BE2C (cell line): ENCODE data around the gene UBE2G2.

ENCODE experiments used
- DNase-seq: peaks from one replicate; pipeline ENCODE4 v3.0.0-alpha.2; 2020
- H3K27me3 ChIP-seq: fragments of 250-450 bp; sonication (Bioruptor Pico); 2 replicates; pipeline ENCODE4 v1.5.1; 2020; ENCODE audit warnings: mild to moderate bottlenecking
- H3K36me3 ChIP-seq: fragments of 250-450 bp; sonication (Bioruptor Pico); 2 replicates; pipeline ENCODE4 v1.5.1; 2020; ENCODE audit warnings: mild to moderate bottlenecking
- H3K4me1 ChIP-seq: fragments of 250-450 bp; sonication (Bioruptor Pico); 2 replicates; pipeline ENCODE4 v1.5.1; 2020
- H3K4me3 ChIP-seq: 2 replicates; pipeline ENCODE4 v1.5.1; 2011; ENCODE audit warnings: low read depth, low read length
- H3K9me3 ChIP-seq: fragments of 250-450 bp; sonication (Bioruptor Pico); 2 replicates; pipeline ENCODE4 v1.5.1; 2020
- TF ChIP-seq, protein P1 (sequence below): IDR thresholded peaks from 2 replicates; pipeline ENCODE4 v1.5.1; 2012; ENCODE audit warnings: mild to moderate bottlenecking, low read depth, low read length

Gene UBE2G2

DNA sequence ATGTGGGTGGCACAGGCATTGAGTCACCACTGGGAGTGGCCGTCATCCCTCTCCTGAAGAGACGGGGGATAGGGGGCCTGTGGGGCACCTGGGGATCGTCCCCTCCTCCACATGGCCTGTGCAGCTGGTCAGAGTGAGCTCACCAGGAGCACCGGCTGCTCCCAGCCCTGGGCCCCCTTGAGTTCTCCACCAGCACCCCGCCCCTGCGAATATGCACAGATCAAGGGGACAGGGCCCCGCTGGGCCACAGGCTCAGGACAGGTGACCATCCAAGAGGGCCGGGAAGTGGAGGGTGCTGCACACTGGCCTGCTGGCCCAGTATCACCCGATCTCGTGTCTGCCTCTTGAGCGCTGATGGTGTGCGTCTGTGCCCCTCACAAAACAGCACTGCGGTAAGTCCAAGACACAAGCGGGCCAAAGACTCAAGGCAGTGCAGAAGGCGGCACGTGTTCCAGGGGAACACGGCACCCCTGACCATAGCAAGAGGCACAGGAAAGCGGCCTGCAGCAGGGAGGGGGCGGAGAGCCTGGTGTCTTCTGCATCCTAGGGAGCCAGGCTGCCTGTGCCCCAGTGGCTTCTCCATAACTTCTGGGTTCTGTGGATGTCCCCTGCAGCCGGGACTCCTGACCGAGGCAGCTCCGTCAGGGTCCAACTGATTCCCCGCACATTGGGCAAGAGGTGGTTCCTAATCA lies 72.1 kb downstream of the UBE2G2 start:
- Histone ChIP-seq H3K4me3 (no peak overlapping the region), H3K4me1 (no peaks in the 10 kb centered on the region), H3K36me3 (no peaks in the 10 kb centered on the region), H3K9me3 (no peaks in the 10 kb centered on the region), H3K27me3 (peaks cover 59% of the 10 kb centered on the region)
- TF ChIP-seq, protein P1, sequence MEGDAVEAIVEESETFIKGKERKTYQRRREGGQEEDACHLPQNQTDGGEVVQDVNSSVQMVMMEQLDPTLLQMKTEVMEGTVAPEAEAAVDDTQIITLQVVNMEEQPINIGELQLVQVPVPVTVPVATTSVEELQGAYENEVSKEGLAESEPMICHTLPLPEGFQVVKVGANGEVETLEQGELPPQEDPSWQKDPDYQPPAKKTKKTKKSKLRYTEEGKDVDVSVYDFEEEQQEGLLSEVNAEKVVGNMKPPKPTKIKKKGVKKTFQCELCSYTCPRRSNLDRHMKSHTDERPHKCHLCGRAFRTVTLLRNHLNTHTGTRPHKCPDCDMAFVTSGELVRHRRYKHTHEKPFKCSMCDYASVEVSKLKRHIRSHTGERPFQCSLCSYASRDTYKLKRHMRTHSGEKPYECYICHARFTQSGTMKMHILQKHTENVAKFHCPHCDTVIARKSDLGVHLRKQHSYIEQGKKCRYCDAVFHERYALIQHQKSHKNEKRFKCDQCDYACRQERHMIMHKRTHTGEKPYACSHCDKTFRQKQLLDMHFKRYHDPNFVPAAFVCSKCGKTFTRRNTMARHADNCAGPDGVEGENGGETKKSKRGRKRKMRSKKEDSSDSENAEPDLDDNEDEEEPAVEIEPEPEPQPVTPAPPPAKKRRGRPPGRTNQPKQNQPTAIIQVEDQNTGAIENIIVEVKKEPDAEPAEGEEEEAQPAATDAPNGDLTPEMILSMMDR = no peak
- DNase-seq = no peak

DNA sequence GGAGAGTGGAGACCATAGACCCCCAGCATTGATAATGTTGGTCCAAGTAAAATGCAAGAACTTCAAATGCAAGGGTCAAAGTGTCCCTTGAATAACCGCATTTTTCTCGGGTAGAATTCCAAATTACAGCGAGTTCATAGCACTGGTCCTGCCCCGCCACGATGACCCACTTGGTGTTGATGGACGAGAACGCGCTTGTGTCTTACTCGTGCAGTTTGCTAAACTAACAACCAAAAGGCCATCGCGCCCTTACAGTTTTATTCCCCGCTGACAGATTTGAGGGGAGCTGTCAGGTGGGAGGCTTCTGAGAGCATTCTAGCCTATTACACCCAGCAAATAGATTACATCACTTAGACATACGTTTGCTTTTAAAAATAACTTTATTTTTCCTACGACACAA lies 72.9 kb downstream of the UBE2G2 start:
- Histone ChIP-seq H3K4me1 (no peaks in the 10 kb centered on the region), H3K4me3 (no peak overlapping the region), H3K36me3 (no peaks in the 10 kb centered on the region), H3K27me3 (peaks cover 66% of the 10 kb centered on the region), H3K9me3 (no peaks in the 10 kb centered on the region)
- DNase-seq = no peak
- TF ChIP-seq, protein P1 = no peak

DNA sequence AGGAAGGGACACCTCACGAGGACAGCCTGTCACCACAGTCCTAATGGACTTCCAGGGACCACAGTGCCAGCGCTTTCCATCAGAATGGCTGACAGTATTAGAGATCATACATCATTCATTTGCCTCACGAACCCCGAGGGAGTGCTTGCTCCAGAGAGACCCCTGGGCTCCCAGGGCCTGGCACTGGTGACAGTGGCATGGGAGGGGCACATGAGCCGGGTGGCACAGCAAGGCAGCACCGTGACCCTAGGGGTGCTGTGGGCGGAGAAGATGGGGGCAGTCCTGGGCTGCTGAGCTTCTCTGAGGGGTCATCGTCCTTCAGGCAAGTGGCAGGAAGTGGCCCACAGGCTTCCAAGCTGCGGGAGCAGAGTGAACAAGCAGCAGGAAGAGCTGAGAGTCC lies 73.9 kb downstream of the UBE2G2 start:
- Histone ChIP-seq H3K27me3 (peaks cover 76% of the 10 kb centered on the region), H3K4me1 (no peaks in the 10 kb centered on the region), H3K36me3 (no peaks in the 10 kb centered on the region), H3K4me3 (no peak overlapping the region), H3K9me3 (no peaks in the 10 kb centered on the region)
- no peak for DNase-seq
- TF ChIP-seq, protein P1 = no peak

DNA sequence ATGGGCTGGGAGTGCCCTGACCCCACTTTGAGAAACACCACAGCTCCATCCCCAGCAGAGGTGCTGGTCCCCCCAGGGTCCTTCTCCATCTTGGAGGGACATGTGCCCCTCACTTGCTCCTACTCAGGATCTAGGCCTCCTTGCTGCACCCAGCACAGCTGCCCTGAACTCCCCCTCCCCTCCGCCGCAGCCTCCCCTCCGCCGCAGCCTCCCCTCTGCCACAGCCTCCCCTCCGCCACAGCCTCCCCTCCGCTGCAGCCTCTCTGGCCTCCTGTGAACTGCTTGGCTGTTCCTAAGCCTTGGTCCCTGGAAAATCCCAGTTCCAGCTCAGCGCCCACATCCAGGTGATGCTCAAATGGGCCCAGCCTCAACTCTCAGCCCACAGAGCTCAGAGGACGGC lies 74.3 kb downstream of the UBE2G2 start:
- H3K27me3 ChIP-seq = peaks cover 78% of the 10 kb centered on the region
- no peak for DNase-seq
- H3K4me3 ChIP-seq = no peak overlapping the region
- H3K9me3 ChIP-seq = no peaks in the 10 kb centered on the region
- no peaks in the 10 kb centered on the region for H3K4me1 ChIP-seq
- TF ChIP-seq, protein P1 = no peak
- H3K36me3 ChIP-seq = no peaks in the 10 kb centered on the region

DNA sequence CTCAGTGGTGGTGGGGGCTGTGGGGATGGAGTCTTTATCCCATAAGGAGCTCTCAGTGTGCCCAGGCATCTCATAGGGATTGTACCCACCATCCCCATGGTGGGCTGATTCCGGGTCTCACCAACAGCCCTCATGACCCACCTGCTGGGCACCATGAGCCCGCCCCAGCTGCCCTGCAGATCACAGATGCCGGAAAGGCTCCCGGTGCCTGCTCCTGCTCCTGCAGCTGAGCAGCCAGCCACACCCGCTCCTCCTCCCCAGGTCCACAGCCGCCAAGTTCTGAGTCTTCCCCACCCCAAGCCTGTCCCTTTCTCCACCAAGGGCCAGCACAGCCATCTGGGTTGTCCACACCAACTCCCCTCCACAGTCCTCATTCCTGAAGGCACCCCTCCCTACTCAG lies 74.8 kb downstream of the UBE2G2 start:
- H3K9me3 ChIP-seq = no peaks in the 10 kb centered on the region
- H3K36me3 ChIP-seq = no peaks in the 10 kb centered on the region
- no peak for DNase-seq
- H3K27me3 ChIP-seq = peaks cover 74% of the 10 kb centered on the region
- H3K4me1 ChIP-seq = no peaks in the 10 kb centered on the region
- TF ChIP-seq, protein P1 = no peak
- no peak overlapping the region for H3K4me3 ChIP-seq

DNA sequence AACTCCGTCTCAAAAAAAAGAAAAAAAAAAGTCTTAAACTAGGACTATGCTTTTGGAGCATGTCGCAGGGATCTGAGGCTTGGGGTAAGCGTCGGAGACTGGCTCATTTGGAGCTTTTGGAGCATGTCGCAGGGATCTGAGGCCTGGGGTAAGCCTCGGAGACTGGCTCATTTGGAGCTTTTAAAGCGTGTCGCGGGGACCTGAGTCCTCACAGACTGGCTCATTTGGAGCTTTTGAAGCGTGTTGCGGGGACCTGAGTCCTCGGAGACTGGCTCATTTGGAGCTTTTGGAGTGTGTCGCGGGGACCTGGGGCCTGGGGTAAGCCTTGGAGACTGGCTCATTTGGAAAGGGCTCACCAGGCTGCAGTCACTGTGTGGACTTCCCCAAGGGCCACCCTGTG lies 76.7 kb downstream of the UBE2G2 start:
- no peak overlapping the region for H3K4me3 ChIP-seq
- H3K9me3 ChIP-seq = no peaks in the 10 kb centered on the region
- H3K4me1 ChIP-seq = no peaks in the 10 kb centered on the region
- TF ChIP-seq, protein P1 = no peak
- peaks cover 72% of the 10 kb centered on the region for H3K27me3 ChIP-seq
- no peak for DNase-seq
- no peaks in the 10 kb centered on the region for H3K36me3 ChIP-seq
